ENCODE data around the gene MRGPRX3. TPM values are rescaled to one million over a fixed set of nuclear protein-coding genes. Genes with fewer than 3 reads are reported as not detected.

Gene MRGPRX3
- polyA plus RNA-seq, 12 donors, result not detected

GRCh38 chr11:18168372-18168771 is 36.0 kb downstream of the MRGPRX3 start:
- no peak for DNase-seq

- no peak for DNase-seq
These were observed 39.1 kb downstream of the MRGPRX3 start for GRCh38 chr11:18171377-18172000.

- DNase-seq, result no peak
These were observed 40.3 kb downstream of the MRGPRX3 start, which contains the start of gene MRGPRX4 for GRCh38 chr11:18172666-18173065. TSS of gene MRGPRX4 (plus strand) at chr11:18172837. CDS start at chr11:18173257, 420 bp downstream.

GRCh38 chr11:18173225-18173866 is 41.0 kb downstream of the MRGPRX3 start:
- DNase-seq, result no peak

Other genes starting within 250 kb of the MRGPRX3 start
- gene SERGEF, start 119.5 kb upstream of the MRGPRX3 start, polyA plus RNA-seq (ENCODE audit: insufficient read length in 12 of 12), result 10 to 100 TPM in 10 of 12 donors, 1 to 10 TPM in 1, not detected in 1; 7.0 to 60.5 (median 12.0) TPM
- gene TPH1, start 86.3 kb upstream of the MRGPRX3 start, polyA plus RNA-seq (ENCODE audit: insufficient read length in 12 of 12), result 10 to 100 TPM in 1 of 12 donors, 1 to 10 TPM in 2, under 1 TPM in 8, not detected in 1; 0.13 to 18.9 (median 0.41) TPM
- gene SAAL1, start 26.5 kb upstream of the MRGPRX3 start, polyA plus RNA-seq (ENCODE audit: insufficient read length in 12 of 12), result 10 to 100 TPM in 11 of 12 donors, not detected in 1; 10.2 to 23.7 (median 17.3) TPM
- not detected for gene MRGPRX4, start 40.3 kb downstream of the MRGPRX3 start, polyA plus RNA-seq (ENCODE audit: insufficient read length in 12 of 12)
- gene SAA4, start 104.2 kb downstream of the MRGPRX3 start, polyA plus RNA-seq (ENCODE audit: insufficient read length in 12 of 12), result not detected
- under 1 TPM in 3 of 12 donors, not detected in 9; 0.28 to 0.40 (median 0.32) TPM for gene SAA2, start 116.1 kb downstream of the MRGPRX3 start, polyA plus RNA-seq (ENCODE audit: insufficient read length in 12 of 12)
- not detected for gene SAA1, start 133.7 kb downstream of the MRGPRX3 start, polyA plus RNA-seq (ENCODE audit: insufficient read length in 12 of 12)
- gene HPS5, start 189.6 kb downstream of the MRGPRX3 start, polyA plus RNA-seq (ENCODE audit: insufficient read length in 12 of 12), result 10 to 100 TPM in 11 of 12 donors, not detected in 1; 11.3 to 18.1 (median 14.0) TPM
- gene GTF2H1, start 190.0 kb downstream of the MRGPRX3 start, polyA plus RNA-seq (ENCODE audit: insufficient read length in 12 of 12), result 10 to 100 TPM in 11 of 12 donors, not detected in 1; 29.2 to 57.3 (median 37.3) TPM

All from muscle of arm (tissue), 12 donors.